CD4-positive, alpha-beta T cell treated with Interleukin-17A for 1 hour (primary cell): ENCODE measurements around the gene EFNA5.

Experiments
- DNase-seq: peaks from one replicate; pipeline ENCODE4 v3.0.0-alpha.2; 2020

Gene EFNA5

DNA sequence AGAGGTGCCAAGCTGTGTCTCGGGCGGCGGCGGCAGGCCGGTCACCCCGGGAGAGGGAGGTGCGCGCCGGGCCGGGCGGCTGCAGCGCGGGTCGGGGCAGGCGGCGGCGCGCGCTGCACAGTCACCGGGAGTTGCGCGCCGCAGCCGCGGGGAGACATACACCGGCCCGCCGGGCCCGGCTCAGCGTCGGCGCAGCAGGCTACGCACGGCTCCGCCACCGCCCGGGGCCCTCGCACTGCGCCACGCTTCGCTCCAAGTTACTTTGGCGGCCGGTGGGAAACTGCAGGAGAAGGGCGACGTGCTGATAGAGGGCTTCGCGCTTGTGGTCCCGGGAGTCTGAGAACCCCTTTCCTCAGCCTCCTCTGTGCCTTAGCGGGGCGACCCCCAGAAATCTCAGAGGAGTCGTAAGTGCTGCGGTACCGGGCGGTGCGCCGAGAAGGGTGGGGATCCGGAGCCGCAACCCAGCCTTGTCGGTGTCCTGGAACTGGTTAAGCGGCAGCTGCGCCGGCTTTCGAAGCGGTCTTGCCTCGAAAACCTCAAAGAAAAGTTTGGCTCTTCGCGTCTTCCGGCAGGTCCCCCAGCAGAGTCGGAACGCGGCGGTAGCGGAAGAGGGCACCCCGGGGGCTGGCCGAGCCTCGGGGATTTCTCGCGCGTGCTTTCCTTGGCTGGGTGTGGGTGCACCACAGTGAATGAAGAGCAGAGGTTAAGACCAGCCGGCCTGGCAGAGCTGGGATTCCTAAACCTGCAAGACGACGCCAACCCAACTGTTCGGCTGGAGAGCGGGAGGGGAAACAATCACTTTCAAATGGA is at the start of gene EFNA5:
Gene EFNA5, minus strand, starts transcription at position 6 of the 810 bp plus-strand sequence.
- DNase-seq = peak; percentile 19

DNA sequence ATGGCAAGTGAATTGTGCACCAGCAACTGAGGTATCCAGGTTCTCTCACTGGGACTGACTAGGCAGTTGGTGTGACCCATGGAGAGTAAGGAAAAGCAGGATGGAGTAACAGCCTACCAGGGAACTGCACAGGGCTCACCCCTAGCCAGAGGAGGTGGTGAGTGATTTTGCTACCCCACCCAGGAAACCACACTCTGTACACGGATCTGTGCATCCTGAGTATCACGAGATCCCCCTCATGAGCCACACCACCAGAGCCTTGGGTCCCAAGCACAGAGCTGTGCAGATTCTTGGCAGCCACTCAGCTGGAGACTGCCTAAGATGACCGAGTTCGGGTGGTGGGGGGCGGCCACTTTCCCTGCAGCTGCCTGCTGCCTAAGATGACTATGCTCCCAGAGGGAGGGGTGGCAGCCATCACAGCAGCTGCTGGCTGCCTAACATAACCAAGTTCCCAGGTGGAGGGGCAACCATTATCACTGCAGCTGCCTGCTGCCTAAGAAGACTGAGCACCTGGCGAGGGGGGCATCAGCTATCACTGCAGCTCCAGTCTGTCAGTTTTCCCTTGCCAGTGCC is 48.4 kb upstream of the EFNA5 start:
- no peak for DNase-seq

DNA sequence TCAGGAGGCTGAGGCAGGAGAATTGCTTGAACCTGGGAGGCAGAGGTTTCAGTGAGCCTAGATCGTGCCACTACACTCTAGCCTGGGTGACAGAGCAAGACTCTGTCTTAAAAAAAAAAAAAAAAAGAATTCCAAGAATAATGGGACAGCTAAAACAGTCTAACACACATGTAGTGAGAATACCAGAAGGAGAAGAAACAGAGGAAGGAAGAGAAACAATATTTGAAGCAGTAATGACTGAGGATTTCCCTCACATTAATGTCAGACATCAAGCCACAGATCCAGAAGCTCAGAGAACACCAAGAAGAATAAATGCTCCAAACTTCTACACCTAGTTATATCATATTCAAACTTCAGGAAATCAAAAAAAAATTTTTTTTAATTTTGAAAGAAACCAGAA is 47.1 kb upstream of the EFNA5 start:
- DNase-seq = no peak

DNA sequence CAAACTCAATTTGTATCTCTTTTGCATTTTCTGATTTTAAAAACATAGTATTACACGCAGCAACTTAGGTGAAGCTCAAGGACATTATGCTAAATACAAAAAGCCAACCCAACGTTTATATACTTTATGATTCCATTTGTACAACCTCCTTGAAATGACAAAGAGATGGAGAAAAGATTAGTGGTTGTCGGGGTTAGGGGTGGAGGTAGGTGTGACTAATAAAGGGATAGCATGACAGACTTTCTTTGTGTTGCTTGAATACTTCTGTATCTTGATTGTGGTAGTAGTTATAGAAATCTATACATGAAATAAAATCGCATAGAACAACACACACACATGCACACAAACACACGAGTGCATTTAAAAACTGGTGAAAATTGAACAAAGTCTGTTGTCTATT is 42.5 kb upstream of the EFNA5 start:
- no peak for DNase-seq

DNA sequence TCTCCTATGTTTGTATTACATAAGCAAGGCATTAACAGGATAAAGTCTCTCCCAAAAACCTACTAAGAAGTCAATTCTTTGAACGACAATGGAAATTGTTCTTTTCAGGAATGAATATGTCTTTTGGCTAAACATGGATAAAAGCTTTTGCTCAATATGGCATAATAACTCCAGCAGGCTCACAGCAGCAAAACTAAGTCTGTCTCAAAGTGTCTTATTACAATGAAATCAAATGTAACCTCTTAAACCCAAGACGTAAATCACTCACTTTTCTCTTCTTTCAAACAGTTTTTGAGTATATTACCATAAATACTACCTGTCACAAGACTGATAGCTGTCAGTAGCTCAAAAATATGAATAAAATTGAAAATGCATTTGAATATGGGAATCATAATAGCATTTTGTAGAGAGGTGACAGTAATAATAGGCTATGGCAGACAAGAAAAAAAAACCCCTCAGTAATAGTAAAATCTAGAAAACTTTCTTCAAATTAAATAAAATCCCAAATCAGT is 41.7 kb upstream of the EFNA5 start:
- DNase-seq = no peak

DNA sequence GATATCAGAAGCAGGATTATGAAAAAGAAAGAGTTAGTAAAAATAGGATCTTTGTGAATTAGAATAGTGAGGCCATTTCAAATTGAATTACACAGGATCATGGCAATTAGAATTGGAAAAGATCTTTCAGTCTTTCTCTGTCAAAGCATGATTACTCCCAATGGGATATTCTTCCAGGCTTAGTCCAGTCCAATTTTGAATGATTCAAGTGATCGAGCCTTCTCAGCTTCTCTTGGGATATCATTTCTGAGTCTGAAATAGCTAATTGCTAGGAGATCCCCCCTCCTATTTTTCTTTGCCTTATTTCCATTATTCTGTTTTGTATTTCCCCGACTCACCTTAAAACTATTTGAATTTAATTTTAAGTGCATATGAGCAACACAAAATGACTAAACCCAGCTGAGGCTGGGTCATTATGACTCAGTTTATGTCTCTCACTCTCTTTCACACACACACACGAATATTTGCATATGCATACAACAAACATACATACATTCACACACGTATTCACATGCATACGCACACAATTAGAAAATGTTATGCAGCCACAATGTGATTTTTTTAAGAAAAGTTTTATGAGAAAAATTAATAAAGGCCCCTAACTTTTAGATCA is 34.8 kb upstream of the EFNA5 start:
- DNase-seq = no peak

DNA sequence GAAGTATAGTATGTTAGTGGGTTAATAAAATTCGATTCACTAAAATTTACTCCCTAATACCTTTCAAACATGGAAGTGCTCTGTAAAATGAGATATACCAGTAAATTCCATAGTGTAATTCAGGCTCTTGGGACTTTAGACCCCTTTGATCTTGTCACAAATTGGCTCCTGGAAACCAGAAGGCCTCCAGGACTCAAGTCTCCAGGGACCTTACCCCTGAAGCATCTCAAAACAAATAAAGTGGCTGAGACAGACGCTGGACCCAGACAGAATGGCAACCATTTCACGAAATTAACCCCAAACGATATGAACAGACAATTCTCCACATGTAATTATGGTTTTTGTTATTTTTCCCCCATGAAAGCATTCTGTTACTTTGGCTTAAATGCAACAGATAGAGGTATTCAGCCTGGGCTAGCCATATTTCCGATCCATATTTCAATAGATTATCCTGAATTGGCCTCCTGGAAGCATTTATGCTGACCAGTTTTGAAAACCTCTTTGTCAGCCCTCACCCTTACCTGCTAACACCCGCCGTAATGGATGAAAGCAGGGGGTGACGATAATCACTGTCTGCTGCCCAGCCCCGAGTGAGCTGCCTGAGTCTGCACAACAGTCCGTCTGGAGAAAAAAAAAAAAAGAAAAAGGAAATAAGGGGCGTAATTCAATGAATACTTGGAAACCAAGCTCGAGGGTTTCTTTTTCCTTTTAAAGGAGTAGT is 34.1 kb upstream of the EFNA5 start:
- no peak for DNase-seq

DNA sequence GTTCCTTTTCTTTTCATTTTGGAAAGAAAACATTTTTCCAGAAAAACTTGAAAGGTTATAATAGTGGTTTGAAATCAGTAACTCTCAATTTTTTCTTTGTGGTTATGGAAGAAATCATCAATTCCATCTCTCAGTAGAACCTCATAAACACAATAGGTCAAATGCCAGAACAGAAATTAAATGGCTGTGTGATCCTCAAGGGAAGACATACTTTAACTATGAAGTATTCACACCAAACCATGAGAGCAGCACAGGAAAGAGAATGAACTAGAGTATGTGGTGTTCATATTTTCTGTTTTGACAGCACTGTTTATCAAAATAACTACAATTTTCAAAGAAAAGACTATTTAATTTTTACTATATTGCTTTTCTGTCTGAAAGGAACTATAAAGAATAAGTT is 29.7 kb upstream of the EFNA5 start:
- DNase-seq = no peak

DNA sequence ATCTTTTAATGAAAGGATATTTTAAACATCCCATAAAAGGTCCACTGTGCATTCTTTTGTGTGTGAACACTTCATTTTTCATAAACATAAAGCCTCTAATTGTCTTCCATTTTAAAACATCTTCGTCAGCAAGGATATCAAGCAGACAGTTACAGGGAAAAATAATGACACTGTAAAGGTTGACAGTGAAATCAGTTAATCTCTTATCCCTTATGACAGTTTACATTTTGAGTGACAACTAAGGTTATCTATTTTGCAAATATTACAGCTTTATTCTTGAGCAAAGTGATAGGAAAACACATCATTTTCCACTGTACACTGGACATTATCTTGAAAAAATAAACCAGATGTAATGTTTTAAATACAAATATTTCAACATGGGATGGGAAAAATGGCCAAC is 28.7 kb upstream of the EFNA5 start:
- DNase-seq = no peak

DNA sequence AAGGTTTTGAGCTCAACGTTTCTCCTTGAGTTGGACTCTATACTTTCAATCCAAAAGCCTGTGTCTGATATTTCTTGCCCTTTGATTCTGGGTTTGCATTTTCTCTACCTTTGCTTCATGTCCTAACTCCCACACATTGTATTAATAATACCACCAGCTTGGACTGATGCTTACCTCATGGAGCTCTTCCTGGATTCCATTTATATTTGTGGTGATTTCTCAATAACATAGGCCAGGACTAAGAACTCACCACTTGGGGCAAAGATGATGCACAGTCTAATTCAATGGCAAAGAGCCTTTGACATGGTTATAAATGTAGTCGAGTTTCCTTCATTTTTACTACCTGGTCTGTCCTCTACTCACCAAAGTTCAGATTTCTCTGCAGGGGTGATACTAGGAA is 27.5 kb upstream of the EFNA5 start:
- no peak for DNase-seq

DNA sequence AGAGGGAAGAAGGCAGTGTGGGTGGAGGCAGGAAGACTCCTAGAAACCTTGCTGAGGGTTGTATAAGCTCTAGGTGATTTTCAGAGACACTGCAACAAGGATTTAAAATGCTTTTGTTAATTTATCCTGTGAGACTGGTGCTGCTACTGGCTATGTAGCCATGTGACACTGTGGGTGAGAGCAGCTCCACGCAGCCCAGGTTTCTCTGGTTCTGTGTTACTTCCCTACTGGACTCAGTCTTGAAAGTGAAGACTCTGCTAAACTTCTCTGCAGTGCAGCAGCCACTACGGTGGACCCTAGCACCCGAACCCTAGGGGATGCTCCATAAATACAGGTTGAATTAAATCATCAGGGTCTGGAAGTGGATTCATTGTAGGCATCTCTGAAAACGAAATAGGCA is 25.8 kb upstream of the EFNA5 start:
- DNase-seq = no peak

DNA sequence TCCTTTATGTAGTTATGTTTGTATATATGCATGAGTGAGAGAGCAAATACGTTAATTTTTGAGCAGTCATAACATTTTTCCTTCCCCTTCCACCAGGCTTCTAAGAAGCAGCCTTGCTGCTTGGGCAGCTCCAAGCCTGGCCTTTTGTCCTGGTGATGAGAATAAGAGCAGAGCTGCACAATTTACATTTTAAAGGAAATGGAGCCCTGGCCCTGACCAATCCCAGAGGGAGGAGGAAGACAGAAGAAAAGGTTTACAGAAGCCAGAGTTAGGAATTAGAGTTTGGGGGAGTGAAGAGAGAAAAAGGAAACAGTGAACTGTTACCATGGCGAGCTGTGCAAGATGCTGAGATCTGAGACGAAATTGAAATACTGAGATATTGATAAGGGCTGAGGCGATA is 25.3 kb upstream of the EFNA5 start:
- DNase-seq = no peak

DNA sequence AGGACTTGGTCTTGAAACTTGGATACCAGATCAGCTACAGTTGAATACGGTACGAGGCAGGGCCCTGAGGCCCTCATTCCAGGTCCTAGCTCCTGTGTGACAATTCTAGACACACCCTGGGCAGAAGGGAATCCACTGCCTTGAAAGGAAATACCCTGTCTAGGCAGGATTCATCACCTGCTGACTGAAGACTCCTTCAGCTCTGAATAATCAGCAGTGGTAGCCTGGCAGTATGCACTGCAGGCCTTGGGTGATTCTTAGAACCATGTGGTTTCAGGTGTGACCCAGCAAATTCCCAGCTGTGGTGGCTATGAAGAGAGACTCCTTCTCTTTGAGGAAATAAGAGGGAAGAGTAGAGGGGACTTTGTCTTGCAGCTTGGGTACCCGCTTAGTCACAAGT is 17.2 kb upstream of the EFNA5 start:
- no peak for DNase-seq

DNA sequence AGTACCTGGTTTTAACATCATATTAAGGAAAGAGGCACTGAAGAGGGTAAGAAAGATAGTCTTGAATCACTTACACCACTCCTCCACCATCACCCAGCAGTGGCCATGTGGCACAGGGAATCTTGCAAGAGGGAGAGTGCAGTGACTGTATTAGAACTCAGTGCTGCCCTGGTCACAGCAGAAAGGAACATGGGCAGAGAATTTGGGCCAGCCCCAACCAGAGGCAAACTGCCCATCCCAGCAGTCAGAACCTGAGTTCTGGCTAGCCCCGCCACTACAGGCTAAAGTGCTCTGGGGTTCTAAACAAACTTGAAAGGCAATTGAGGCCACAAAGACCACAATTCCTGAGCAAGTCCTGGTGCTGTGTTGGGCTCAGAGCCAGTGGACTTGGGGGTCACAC is 16.7 kb upstream of the EFNA5 start:
- DNase-seq = no peak

DNA sequence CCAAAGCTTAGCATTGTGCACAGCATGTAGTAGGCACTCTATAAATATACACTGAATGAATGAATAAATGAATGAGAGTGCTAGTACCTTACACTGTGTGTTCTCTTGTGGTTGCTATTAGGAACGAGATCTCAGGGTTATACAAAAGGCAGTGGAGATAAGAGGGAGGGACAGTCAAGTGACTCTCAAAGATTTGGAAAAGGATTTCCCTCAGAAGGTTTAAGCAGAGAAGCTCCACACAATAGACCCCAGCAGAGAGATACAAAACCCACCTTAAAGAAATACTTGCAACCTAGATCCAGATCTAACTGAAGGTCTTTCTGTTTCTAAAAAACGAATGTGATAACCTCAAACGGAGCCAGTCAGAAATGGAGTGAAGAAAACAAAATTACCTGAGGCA is 11.8 kb upstream of the EFNA5 start:
- no peak for DNase-seq

DNA sequence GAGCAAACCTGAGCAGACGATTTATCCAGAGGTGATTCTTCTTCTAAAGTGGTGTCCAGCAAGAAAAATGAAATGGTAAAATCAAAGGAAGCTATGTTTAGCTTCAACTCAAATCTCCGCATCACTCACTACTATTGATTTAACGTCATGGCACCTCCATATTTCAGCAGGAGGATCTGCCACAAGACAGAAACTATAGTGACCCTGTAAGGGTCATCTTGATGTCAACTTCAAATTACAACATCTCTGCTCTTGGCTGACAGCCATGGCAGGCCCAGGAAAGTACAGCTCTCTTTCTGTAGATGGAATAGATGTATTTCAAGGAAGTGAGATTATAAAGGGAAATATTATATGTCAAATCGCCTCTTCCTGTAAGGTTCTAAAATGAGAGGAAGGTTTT is 10.1 kb upstream of the EFNA5 start:
- DNase-seq = no peak

DNA sequence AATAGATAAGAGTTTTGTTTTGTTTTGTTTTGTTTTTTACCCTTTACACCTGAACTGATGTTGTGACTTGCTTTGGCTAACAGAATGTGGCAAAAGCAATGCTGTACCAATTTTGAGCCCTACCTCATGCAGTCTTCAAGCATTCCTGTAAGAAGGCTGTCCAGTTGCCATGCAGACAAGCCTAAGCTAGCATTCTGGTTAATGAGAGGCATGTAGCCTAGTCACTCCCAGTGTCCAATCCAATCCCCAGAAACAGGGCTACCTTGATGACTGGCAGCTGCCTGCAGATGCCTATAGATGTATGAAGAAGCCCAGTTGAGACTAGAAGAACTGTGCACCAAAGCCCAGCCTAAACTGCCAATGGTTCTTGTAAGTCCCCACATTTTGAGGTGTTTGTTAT is 9.4 kb upstream of the EFNA5 start:
- DNase-seq = no peak

DNA sequence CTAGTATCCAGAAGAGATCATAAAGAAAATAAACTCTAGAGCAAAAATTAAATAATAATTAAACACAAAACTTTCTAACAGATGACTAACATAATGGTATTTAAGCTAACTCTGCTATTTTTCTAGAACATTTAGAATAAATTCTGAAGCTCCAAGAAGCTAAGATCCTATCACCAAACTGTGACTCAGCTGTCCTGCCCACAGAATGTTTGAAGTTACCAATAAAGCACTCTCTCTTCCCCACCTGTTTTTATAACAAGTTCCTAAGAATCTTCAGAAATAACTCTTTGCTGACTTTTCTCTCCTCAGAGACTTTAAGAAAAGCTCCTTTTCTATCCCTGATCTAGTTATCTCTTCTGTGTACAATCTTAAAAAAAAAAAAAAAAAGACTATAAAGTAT is 6.0 kb upstream of the EFNA5 start:
- DNase-seq = no peak

DNA sequence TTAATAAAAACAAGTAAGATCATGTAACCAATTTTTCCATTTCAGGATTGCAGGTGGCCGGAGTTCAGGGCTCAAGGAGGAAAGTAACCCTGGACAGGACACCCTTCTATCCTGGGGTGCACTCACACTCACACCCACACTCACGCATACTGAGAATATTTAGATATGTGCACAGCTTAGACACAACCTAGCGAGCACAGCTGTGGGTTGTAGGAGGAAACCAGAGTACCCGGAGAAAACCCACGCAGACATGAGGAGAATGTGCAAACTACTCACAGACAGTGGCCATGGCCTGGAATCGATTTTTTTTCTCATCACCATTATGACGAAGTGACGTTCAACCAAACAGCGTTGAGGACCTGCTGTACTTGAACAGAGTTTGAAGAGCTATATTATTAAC is 4.5 kb upstream of the EFNA5 start:
- no peak for DNase-seq

DNA sequence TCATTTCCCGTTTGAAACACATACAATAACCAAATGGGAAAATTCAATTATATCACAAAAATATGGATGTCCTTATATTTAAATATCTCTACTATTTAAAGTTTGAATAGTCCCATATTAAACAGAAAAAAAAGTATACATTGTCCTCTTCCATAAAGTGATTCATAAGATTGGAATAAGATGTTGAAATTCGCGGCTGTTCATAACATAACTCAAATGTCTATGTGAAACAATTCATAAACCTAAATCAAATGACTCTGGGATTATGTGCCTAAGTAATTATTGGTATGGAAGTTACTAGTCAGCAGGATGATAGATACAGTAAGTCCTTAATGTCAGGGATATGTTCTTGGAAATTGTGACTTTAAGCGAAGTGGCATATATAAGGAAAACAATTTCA is 3.9 kb upstream of the EFNA5 start:
- no peak for DNase-seq

DNA sequence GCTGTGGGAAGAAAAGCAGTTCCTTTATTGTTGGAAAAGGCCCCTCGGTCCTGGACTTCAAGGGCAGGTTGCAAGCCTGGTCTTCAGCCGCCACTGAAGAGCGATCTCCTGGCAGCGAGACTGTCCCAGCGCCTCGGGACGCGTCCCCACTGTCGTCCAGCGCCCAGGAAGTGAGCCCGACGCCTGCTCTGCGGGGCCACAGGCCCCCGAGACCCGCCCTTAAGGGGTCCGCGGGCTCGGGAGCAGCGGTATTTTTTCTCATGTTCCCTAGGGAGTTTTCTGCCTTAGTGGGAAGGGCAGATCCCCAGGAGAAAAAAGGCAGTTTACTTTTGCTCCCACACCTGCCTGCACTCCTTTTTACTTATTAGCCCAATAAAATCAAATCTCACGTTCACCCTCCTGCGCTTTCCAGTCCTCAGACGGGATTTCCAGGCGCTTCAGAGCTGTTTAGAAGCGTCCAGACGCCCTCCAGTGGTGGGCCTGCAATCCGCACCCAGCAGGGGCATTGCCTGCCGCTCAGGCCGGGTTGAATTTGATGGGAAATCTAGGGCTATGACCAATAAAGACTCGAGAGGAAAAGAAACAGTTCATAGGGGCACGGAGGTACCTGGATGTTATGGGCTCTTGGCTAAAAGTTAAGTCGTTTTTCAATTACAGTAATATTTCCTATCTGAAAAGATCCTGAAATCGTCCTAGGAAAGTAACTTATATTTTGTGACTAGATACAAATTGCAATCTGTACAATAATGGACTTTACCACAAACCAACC is 2.8 kb upstream of the EFNA5 start:
- peak; percentile 69 for DNase-seq

DNA sequence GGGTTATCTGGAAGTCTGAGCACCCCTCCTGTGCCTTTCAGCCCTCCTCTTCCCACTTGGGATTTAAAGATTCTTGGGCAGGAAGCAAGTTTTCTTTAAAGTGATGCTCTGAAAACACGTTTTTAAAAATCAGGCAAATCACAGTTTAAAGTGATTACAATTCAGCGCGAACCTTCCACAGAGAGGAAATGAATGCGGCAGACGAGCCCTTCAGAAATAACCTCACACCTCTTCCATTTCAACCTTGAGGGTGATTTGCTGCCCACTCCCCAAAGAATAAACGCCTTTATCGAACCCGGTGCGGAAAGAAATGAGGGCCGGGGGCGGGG is 2.3 kb upstream of the EFNA5 start:
- DNase-seq = peak; percentile 1
